Karpas-422 (cell line): ENCODE data around the gene LIX1L. TPM values are rescaled to one million over a fixed set of nuclear protein-coding genes. Genes with fewer than 3 reads are reported as not detected.

Source experiments
- DNase-seq: peaks from one replicate; pipeline ENCODE4 v3.0.0-alpha.2; 2015
- H2AFZ ChIP-seq: fragments of 200-600 bp; sonication (generic); 2 replicates; pipeline ENCODE4 v1.6.1; 2014; ENCODE audit warnings: antibody characterized with exemption, low read length, mixed read lengths
- H3K27ac ChIP-seq: fragments of 200-600 bp; sonication (generic); 2 replicates; pipeline ENCODE4 v1.5.1; 2014; ENCODE audit warnings: mild to moderate bottlenecking, low read length, moderate library complexity
- H3K27me3 ChIP-seq: fragments of 200-600 bp; sonication (generic); 2 replicates; pipeline ENCODE4 v1.6.1; 2014; ENCODE audit warnings: low read length, mixed read lengths
- H3K36me3 ChIP-seq: fragments of 200-600 bp; sonication (generic); 2 replicates; pipeline ENCODE4 v1.6.1; 2014; ENCODE audit warnings: low read length, mixed read lengths; ENCODE audit not compliant: insufficient read depth
- H3K4me1 ChIP-seq: fragments of 200-600 bp; sonication (generic); 2 replicates; pipeline ENCODE4 v1.6.1; 2014; ENCODE audit warnings: mild to moderate bottlenecking, low read length, mixed read lengths
- H3K4me2 ChIP-seq: fragments of 200-600 bp; sonication (generic); 2 replicates; pipeline ENCODE4 v1.6.1; 2014; ENCODE audit warnings: low read length, low read depth, mild to moderate bottlenecking; ENCODE audit not compliant: poor library complexity, severe bottlenecking
- H3K4me3 ChIP-seq: fragments of 200-600 bp; sonication (generic); 2 replicates; pipeline ENCODE4 v1.5.1; 2014; ENCODE audit warnings: mild to moderate bottlenecking, antibody characterized with exemption, low read length, mixed read lengths
- H3K79me2 ChIP-seq: fragments of 200-600 bp; sonication (generic); 2 replicates; pipeline ENCODE4 v1.6.1; 2014; ENCODE audit warnings: mild to moderate bottlenecking, low read length, mixed read lengths
- H3K9ac ChIP-seq: fragments of 200-600 bp; sonication (generic); 2 replicates; pipeline ENCODE4 v1.6.0; 2014; ENCODE audit warnings: low read length
- H3K9me2 ChIP-seq: fragments of 200-600 bp; sonication (generic), shearing (Covaris generic); replicated peaks from 2 replicates; pipeline ENCODE4 v1.6.0; 2014; ENCODE audit warnings: mild to moderate bottlenecking, low read length, moderate library complexity; ENCODE audit not compliant: insufficient read depth
- H3K9me3 ChIP-seq: fragments of 300-700, 200-600 bp; sonication (generic); 2 replicates; pipeline ENCODE4 v1.6.1; 2014; ENCODE audit warnings: low read length, mixed read lengths
- H4K20me1 ChIP-seq: fragments of 200-600 bp; sonication (generic); 2 replicates; pipeline ENCODE4 v1.6.1; 2014; ENCODE audit warnings: mild to moderate bottlenecking, antibody characterized with exemption, low read length, low read depth; ENCODE audit not compliant: insufficient read depth
- total RNA-seq: library from RNA; depleted of rRNA; stranded (reverse); fragments of >200 nt; shearing (Covaris generic); gene quantifications from 2 replicates; pipeline ENCODE4 v1.2.3, GENCODE V29; 2014; ENCODE audit warnings: low replicate concordance

LIX1L gene
- total RNA-seq, 1 experiment from 2014 or later, result 49.4 TPM

- Histone ChIP-seq H2AFZ (no peak overlapping the region), H3K4me3 (no peak overlapping the region), H3K4me1 (peaks cover 14% of the 10 kb centered on the region), H3K27me3 (no peaks in the 10 kb centered on the region), H3K79me2 (no peaks in the 10 kb centered on the region), H3K9me2 (no peaks in the 10 kb centered on the region), H3K36me3 (peaks cover 10% of the 10 kb centered on the region), H3K4me2 (no peak overlapping the region), H3K27ac (no peak overlapping the region), H3K9me3 (no peaks in the 10 kb centered on the region), H4K20me1 (peaks cover 9% of the 10 kb centered on the region), H3K9ac (no peak overlapping the region)
- DNase-seq, result peak; percentile 46
These were observed 31.0 kb upstream of the LIX1L start for GRCh38 chr1:145988773-145989172.

GRCh38 chr1:145987926-145988325 is 30.1 kb upstream of the LIX1L start:
- no peak overlapping the region for H3K4me3 ChIP-seq
- H3K4me1 ChIP-seq, result peaks cover 9% of the 10 kb centered on the region
- H3K4me2 ChIP-seq, result no peak overlapping the region
- no peaks in the 10 kb centered on the region for H3K9me3 ChIP-seq
- H3K27ac ChIP-seq, result no peak overlapping the region
- H3K9ac ChIP-seq, result no peak overlapping the region
- DNase-seq, result no peak
- peaks cover 1% of the 10 kb centered on the region; the same call in 1 of the 2 replicates for H3K36me3 ChIP-seq
- H3K9me2 ChIP-seq, result no peaks in the 10 kb centered on the region
- no peak overlapping the region for H2AFZ ChIP-seq
- H3K79me2 ChIP-seq, result no peaks in the 10 kb centered on the region
- H3K27me3 ChIP-seq, result no peaks in the 10 kb centered on the region
- peaks cover 3% of the 10 kb centered on the region for H4K20me1 ChIP-seq

- H3K9ac ChIP-seq, result no peak overlapping the region
- H4K20me1 ChIP-seq, result no peaks in the 10 kb centered on the region
- H3K79me2 ChIP-seq, result no peaks in the 10 kb centered on the region
- H3K4me3 ChIP-seq, result no peak overlapping the region
- H2AFZ ChIP-seq, result no peak overlapping the region
- H3K9me2 ChIP-seq, result no peaks in the 10 kb centered on the region
- H3K27ac ChIP-seq, result no peak overlapping the region
- no peaks in the 10 kb centered on the region for H3K27me3 ChIP-seq
- DNase-seq, result no peak
- H3K4me2 ChIP-seq, result no peak overlapping the region
- no peaks in the 10 kb centered on the region for H3K9me3 ChIP-seq
- H3K36me3 ChIP-seq, result no peaks in the 10 kb centered on the region
- H3K4me1 ChIP-seq, result peaks cover 10% of the 10 kb centered on the region
These were observed 28.7 kb upstream of the LIX1L start for GRCh38 chr1:145986551-145986950.

GRCh38 chr1:145985502-145986439 is 28.0 kb upstream of the LIX1L start:
- no peak overlapping the region for H2AFZ ChIP-seq
- no peaks in the 10 kb centered on the region for H4K20me1 ChIP-seq
- H3K9me2 ChIP-seq, result no peaks in the 10 kb centered on the region
- H3K9ac ChIP-seq, result no peak overlapping the region
- no peak overlapping the region for H3K27ac ChIP-seq
- no peaks in the 10 kb centered on the region for H3K27me3 ChIP-seq
- DNase-seq, result no peak
- no peaks in the 10 kb centered on the region for H3K36me3 ChIP-seq
- H3K4me1 ChIP-seq, result peaks cover 11% of the 10 kb centered on the region
- H3K79me2 ChIP-seq, result no peaks in the 10 kb centered on the region
- no peaks in the 10 kb centered on the region for H3K9me3 ChIP-seq
- no peak overlapping the region for H3K4me2 ChIP-seq
- no peak overlapping the region for H3K4me3 ChIP-seq

- Histone ChIP-seq H3K4me2 (no peak overlapping the region), H3K9me2 (no peaks in the 10 kb centered on the region), H3K79me2 (no peaks in the 10 kb centered on the region), H3K9me3 (no peaks in the 10 kb centered on the region), H2AFZ (no peak overlapping the region), H3K4me1 (peaks cover 17% of the 10 kb centered on the region), H3K9ac (no peak overlapping the region), H3K4me3 (no peak overlapping the region), H3K27ac (no peak overlapping the region), H3K27me3 (no peaks in the 10 kb centered on the region), H4K20me1 (no peaks in the 10 kb centered on the region), H3K36me3 (no peaks in the 10 kb centered on the region)
- DNase-seq, result no peak
These were observed 27.3 kb upstream of the LIX1L start for GRCh38 chr1:145985129-145985501.

- H3K9me3 ChIP-seq, result no peaks in the 10 kb centered on the region
- no peaks in the 10 kb centered on the region for H3K79me2 ChIP-seq
- peaks cover 25% of the 10 kb centered on the region for H3K4me1 ChIP-seq
- H3K9ac ChIP-seq, result no peak overlapping the region
- no peak overlapping the region for H3K27ac ChIP-seq
- H2AFZ ChIP-seq, result no peak overlapping the region
- H3K4me3 ChIP-seq, result no peak overlapping the region
- DNase-seq, result no peak
- no peaks in the 10 kb centered on the region for H4K20me1 ChIP-seq
- no peaks in the 10 kb centered on the region for H3K36me3 ChIP-seq
- H3K9me2 ChIP-seq, result no peaks in the 10 kb centered on the region
- no peaks in the 10 kb centered on the region for H3K27me3 ChIP-seq
- H3K4me2 ChIP-seq, result no peak overlapping the region
These were observed 26.4 kb upstream of the LIX1L start for GRCh38 chr1:145983960-145984830.

GRCh38 chr1:145983206-145983675 is 25.4 kb upstream of the LIX1L start:
- H3K27ac ChIP-seq, result no peak overlapping the region
- H3K4me2 ChIP-seq, result no peak overlapping the region

More at GRCh38 chr1:145983206-145983675, 25.4 kb upstream of the LIX1L start:
- H3K9me3 ChIP-seq, result no peaks in the 10 kb centered on the region
- H4K20me1 ChIP-seq, result no peaks in the 10 kb centered on the region
- no peak overlapping the region for H2AFZ ChIP-seq
- no peak overlapping the region for H3K9ac ChIP-seq
- H3K27me3 ChIP-seq, result no peaks in the 10 kb centered on the region
- H3K79me2 ChIP-seq, result no peaks in the 10 kb centered on the region
- H3K9me2 ChIP-seq, result no peaks in the 10 kb centered on the region
- H3K4me1 ChIP-seq, result peaks cover 31% of the 10 kb centered on the region
- H3K36me3 ChIP-seq, result no peaks in the 10 kb centered on the region
- no peak overlapping the region for H3K4me3 ChIP-seq
- DNase-seq, result no peak
